ENCODE results near the gene CXXC5. TPM values are rescaled to one million over a fixed set of nuclear protein-coding genes. Genes with fewer than 3 reads are reported as not detected.

CXXC5 gene
- total and polyA plus RNA-seq, 9 of the 15 experiments (the other 6 are each of a cell fraction or from before 2014, with no cell fraction given): 1.9 to 123 (median 45.8) TPM

- TF ChIP-seq YY1 (IDR thresholded peaks at IDR 0.05; ENCODE audit: borderline replicate concordance in 1 of 3, control insufficient read depth in 1 of 3, extremely low read depth in 1 of 3, insufficient read depth in 3 of 3, insufficient read length in 1 of 3, insufficient replicate concordance in 2 of 3, low read depth in 1 of 3, low read length in 2 of 3): no peak
- TF ChIP-seq ETS1 (conservative IDR thresholded peaks at IDR 0.05; ENCODE audit: control insufficient read depth, low read depth, low read length): no peak
- no peak for TF ChIP-seq SNIP1 (IDR thresholded peaks at IDR 0.05; ENCODE audit: low read depth)
- no peak for TF ChIP-seq ZNF785 (CRISPR knock-in tag; IDR thresholded peaks at IDR 0.05)
- no peak for TF ChIP-seq ZNF3 (CRISPR knock-in tag; IDR thresholded peaks at IDR 0.05)
- TF ChIP-seq FOXK2 (conservative IDR thresholded peaks at IDR 0.05 in 1 of 2, IDR thresholded peaks at IDR 0.05 in 1 of 2; ENCODE audit: low read depth in 2 of 2): no peak
- TF ChIP-seq ZNF133 (CRISPR knock-in tag; IDR thresholded peaks at IDR 0.05): peak; percentile 70; the same call in 1 of the 2 replicates
- TF ChIP-seq REST (IDR thresholded peaks at IDR 0.05; ENCODE audit: borderline replicate concordance): no peak
- TF ChIP-seq REST (CRISPR knock-in tag; IDR thresholded peaks at IDR 0.05; ENCODE audit: low read depth): 0 out of 2 replicates have a peak, but pooled peaks have one; percentile 19
- TF ChIP-seq DLX4 (CRISPR knock-in tag; IDR thresholded peaks at IDR 0.05): no peak
- TF ChIP-seq ARID2 (IDR thresholded peaks at IDR 0.05): no peak
- 0 out of 2 replicates have a peak, but pooled peaks have one; percentile 23 for TF ChIP-seq CLOCK (CRISPR knock-in tag; IDR thresholded peaks at IDR 0.05; ENCODE audit: borderline replicate concordance)
- TF ChIP-seq ZNF175 (CRISPR knock-in tag; IDR thresholded peaks at IDR 0.05; ENCODE audit: low read depth): peak; percentile 62; the same call in 1 of the 2 replicates
- TF ChIP-seq RBFOX2 (IDR thresholded peaks at IDR 0.05; ENCODE audit: low read depth, low read length): peak; percentile 69
Measured at GRCh38 chr5:139638090-139638735, 9.9 kb upstream of the CXXC5 start (continued).

Measured in K562 (cell line).